Naive thymus-derived CD4-positive, alpha-beta T cell (primary cell): ENCODE measurements around the gene ARSD. TPM values are rescaled to one million over a fixed set of nuclear protein-coding genes. Genes with fewer than 3 reads are reported as not detected.

Experiments used
- ATAC-seq: fragments of 150-1000 bp; cut with Tn5 transposase; 2 replicates; pipeline ENCODE4 v1.10.0; 2021; ENCODE audit warnings: mild to moderate bottlenecking, moderate library complexity
- CTCF ChIA-PET: fragments of 350-600 bp; sonication (Branson Sonifier 250); formaldehyde crosslinking; loops from one replicate; lab custom pipeline; 2021; ENCODE audit warnings: antibody characterized with exemption; lab: Charles Lee
- POLR2A ChIA-PET: fragments of 350-600 bp; sonication (Branson Sonifier 250); formaldehyde crosslinking; loops from one replicate; lab custom pipeline; 2021; ENCODE audit warnings: antibody characterized with exemption, inconsistent platforms; lab: Charles Lee
- DNase-seq, 9 donors: peaks; one replicate each; pipeline versions ENCODE4 v3.0.0 to v3.0.0-alpha.2; 2020 to 2022; ENCODE audit warnings: mixed read lengths in 1 of 9
- H3K27ac ChIP-seq: one replicate; pipeline ENCODE4 v1.7.0; 2013; ENCODE audit warnings: mild to moderate bottlenecking, low read depth, low read length, moderate library complexity
- H3K27me3 ChIP-seq, 2 donors: one replicate each; pipeline ENCODE4 v1.7.0; 2013; ENCODE audit warnings: low read length in 2 of 2, mild to moderate bottlenecking in 2 of 2, moderate library complexity in 2 of 2; ENCODE audit not compliant: control insufficient read depth in 2 of 2, insufficient read depth in 2 of 2
- H3K36me3 ChIP-seq, 3 experiments: 1 replicate in 2 of 3; 2 replicates in 1 of 3; pipeline ENCODE4 v1.7.0; 2013; ENCODE audit warnings: low read length in 3 of 3, mild to moderate bottlenecking in 3 of 3, moderate library complexity in 1 of 3; ENCODE audit not compliant: insufficient read depth in 3 of 3, control insufficient read depth in 2 of 3
- H3K4me1 ChIP-seq, 2 donors: one replicate each; pipeline ENCODE4 v1.7.0; 2013; ENCODE audit warnings: low read length in 2 of 2, mild to moderate bottlenecking in 2 of 2, moderate library complexity in 1 of 2; ENCODE audit not compliant: control insufficient read depth in 2 of 2, insufficient read depth in 2 of 2
- H3K4me3 ChIP-seq: 2 replicates; pipeline ENCODE4 v1.7.0; 2013; ENCODE audit warnings: mild to moderate bottlenecking, low read length
- H3K9me3 ChIP-seq, 3 experiments: 1 replicate in 2 of 3; 2 replicates in 1 of 3; pipeline ENCODE4 v1.7.0; 2013; ENCODE audit warnings: low read length in 3 of 3; ENCODE audit not compliant: control insufficient read depth in 2 of 3
- H3K27ac Mint-ChIP-seq, 9 donors: one replicate each; pipeline ENCODE4 v1.8.0; 2020 to 2022; ENCODE audit warnings: mixed read lengths in 9 of 9, mild to moderate bottlenecking in 8 of 9, moderate library complexity in 5 of 9, inconsistent platforms in 2 of 9
- H3K27me3 Mint-ChIP-seq, 5 donors: one replicate each; pipeline ENCODE4 v1.8.0; 2021 to 2022; ENCODE audit warnings: mixed read lengths in 5 of 5, mild to moderate bottlenecking in 1 of 5
- H3K36me3 Mint-ChIP-seq, 5 donors: one replicate each; pipeline ENCODE4 v1.8.0; 2020 to 2022; ENCODE audit warnings: mixed read lengths in 5 of 5, mild to moderate bottlenecking in 3 of 5, inconsistent platforms in 1 of 5
- H3K4me1 Mint-ChIP-seq, 7 donors: one replicate each; pipeline ENCODE4 v1.8.0; 2020 to 2022; ENCODE audit warnings: mixed read lengths in 7 of 7, mild to moderate bottlenecking in 3 of 7, inconsistent platforms in 1 of 7
- H3K4me3 Mint-ChIP-seq, 10 donors: one replicate each; pipeline ENCODE4 v1.8.0; 2020 to 2022; ENCODE audit warnings: mild to moderate bottlenecking in 10 of 10, mixed read lengths in 10 of 10, moderate library complexity in 6 of 10, inconsistent platforms in 2 of 10
- H3K9me3 Mint-ChIP-seq, 11 donors: one replicate each; pipeline ENCODE4 v1.8.0; 2020 to 2022; ENCODE audit warnings: mixed read lengths in 11 of 11, mild to moderate bottlenecking in 4 of 11, inconsistent platforms in 1 of 11, moderate library complexity in 1 of 11
- intact Hi-C, 2 donors: fragments of 100-400 bp; cut with micrococcal nuclease; formaldehyde crosslinking; loops; one replicate each; pipeline ENCODE4 v1.15.1; 2023
- polyA plus RNA-seq, 2 donors: library from polyadenylated mRNA; unstranded; fragments of 300-500 nt; fragmentation: Illumina TruSeq; gene quantifications; one replicate each; pipeline ENCODE4 v1.2.3, GENCODE V29; 2021
- total RNA-seq, 6 experiments: library from RNA in 5 of 6; stranded (reverse) in 5 of 6; gene quantifications; 1 replicate in 5 of 6; 2 replicates in 1 of 6; pipeline ENCODE4 v1.2.3 and lab custom pipeline; 2021 to 2026

ARSD gene
- total and polyA plus RNA-seq, 7 experiments from 2014 or later, result 0.97 to 8.9 (median 2.0) TPM

DNA sequence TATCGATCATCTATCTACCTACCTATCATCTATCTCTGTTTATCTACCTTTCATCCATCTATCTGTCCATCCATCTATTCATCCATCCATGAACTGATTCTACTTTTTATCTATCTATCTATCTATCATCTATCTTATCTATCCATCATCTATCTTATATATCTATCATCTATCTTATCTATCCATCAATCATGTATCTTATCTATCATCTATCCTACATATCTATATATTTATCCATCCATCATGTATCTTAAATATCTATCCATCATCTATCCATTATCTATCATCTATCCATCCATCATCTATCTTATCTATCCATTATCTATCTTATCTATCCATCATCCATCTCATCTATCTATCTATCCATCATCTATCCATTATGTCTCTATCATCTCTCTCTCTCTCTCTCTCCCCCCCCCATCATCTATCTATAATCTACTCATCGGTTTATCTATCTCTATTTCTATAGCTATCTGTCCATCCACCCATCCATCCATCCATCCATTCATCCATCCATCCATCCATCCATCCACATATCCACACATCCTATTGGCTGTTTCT lies 20.9 kb downstream of the ARSD start:
- no peaks in the 10 kb centered on the region for H3K27me3 ChIP-seq
- POLR2A ChIA-PET, result no interaction called here
- Mint-ChIP-seq H3K36me3 (peaks cover 0 to 10% (median 3%) of the 10 kb centered on the region in 5 donors), H3K9me3 (peaks cover 0 to 30% (median 9%) of the 10 kb centered on the region in 11 donors), H3K27ac (no peak overlapping the region), H3K4me1 (no peaks in the 10 kb centered on the region), H3K27me3 (peaks cover 0 to 5% (median 0%) of the 10 kb centered on the region in 5 donors), H3K4me3 (no peak overlapping the region)
- ATAC-seq (no peak), DNase-seq (no peak)
- peaks cover 0 to 9% (median 0%) of the 10 kb centered on the region in 3 experiments for H3K9me3 ChIP-seq
- H3K27ac ChIP-seq, result no peak overlapping the region
- intact Hi-C loops, result no loop called here
- H3K36me3 ChIP-seq, result no peaks in the 10 kb centered on the region
- H3K4me1 ChIP-seq, result no peaks in the 10 kb centered on the region
- CTCF ChIA-PET, result no interaction called here
- H3K4me3 ChIP-seq, result no peak overlapping the region

DNA sequence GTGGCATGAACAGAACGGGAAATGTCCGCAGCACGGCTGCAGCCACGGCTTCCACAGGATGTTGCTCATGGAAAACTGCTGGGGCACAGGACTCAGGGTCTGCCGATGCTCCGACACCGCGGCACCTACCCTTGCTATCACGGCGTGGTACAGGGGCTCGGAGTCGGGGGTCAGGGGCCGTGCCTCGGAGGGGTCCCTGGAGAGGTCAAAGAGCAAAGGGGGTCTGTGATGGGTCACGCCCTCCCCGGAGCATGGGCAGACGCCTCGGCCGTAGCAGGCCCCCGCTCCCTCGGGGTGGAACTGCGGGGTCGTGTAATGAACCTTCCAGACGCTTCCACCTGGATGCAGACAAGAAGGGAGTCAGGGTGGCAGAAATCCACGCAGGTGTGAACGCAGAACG lies 21.8 kb downstream of the ARSD start:
- ATAC-seq (no peak), DNase-seq (no peak)
- peaks cover 0 to 39% (median 12%) of the 10 kb centered on the region in 11 donors for H3K9me3 Mint-ChIP-seq
- H3K27ac Mint-ChIP-seq, result no peak overlapping the region
- CTCF ChIA-PET, result no interaction called here
- H3K27me3 Mint-ChIP-seq, result peaks cover 0 to 5% (median 4%) of the 10 kb centered on the region in 5 donors
- peaks cover 0 to 10% (median 3%) of the 10 kb centered on the region in 5 donors for H3K36me3 Mint-ChIP-seq
- Histone ChIP-seq H3K4me3 (no peak overlapping the region), H3K27ac (no peak overlapping the region), H3K9me3 (peaks cover 0 to 9% (median 0%) of the 10 kb centered on the region in 3 experiments), H3K4me1 (no peaks in the 10 kb centered on the region), H3K27me3 (no peaks in the 10 kb centered on the region), H3K36me3 (no peaks in the 10 kb centered on the region)
- no peak overlapping the region for H3K4me3 Mint-ChIP-seq
- intact Hi-C loops, result no loop called here
- POLR2A ChIA-PET, result no interaction called here
- no peaks in the 10 kb centered on the region for H3K4me1 Mint-ChIP-seq

- no peak overlapping the region for H3K4me3 Mint-ChIP-seq
- H3K27ac ChIP-seq, result no peak overlapping the region
- no peak overlapping the region for H3K27ac Mint-ChIP-seq
These were observed 25.8 kb downstream of the ARSD start for GRCh38 chrX:2903366-2903765.

DNA sequence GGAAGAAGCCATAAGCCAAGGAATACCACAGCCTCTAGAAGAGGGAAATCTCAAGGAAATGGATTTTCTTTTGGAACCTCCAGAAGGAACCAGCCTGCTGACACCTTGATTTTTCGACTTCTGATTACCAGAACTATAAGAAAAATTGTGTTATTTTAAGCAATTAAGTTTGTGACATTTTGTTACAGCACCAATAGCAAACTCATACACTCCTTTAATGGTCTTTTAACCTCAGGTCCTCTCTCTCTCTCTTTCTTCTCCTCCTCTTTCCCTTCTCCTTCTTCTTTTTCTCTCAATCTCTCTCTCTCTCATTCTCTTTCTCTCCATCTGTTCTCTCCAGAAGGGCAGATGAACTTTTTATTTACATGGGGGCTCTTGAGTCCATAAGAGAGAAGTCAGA lies 26.3 kb downstream of the ARSD start:
- ChIA-PET CTCF (no interaction called here), POLR2A (no interaction called here)
- H3K27me3 ChIP-seq, result no peaks in the 10 kb centered on the region
- intact Hi-C loops, result no loop called here
- peaks cover 0 to 9% (median 0%) of the 10 kb centered on the region in 3 experiments for H3K9me3 ChIP-seq
- ATAC-seq (no peak), DNase-seq (no peak)
- no peak overlapping the region for H3K27ac ChIP-seq
- Mint-ChIP-seq H3K4me1 (peaks cover 0 to 9% (median 5%) of the 10 kb centered on the region in 7 donors), H3K27ac (no peak overlapping the region), H3K9me3 (peaks cover 0 to 36% (median 8%) of the 10 kb centered on the region in 11 donors), H3K36me3 (peaks cover 0 to 5% (median 0%) of the 10 kb centered on the region in 5 donors), H3K27me3 (peaks cover 0 to 5% (median 3%) of the 10 kb centered on the region in 5 donors), H3K4me3 (no peak overlapping the region)
- H3K4me1 ChIP-seq, result no peaks in the 10 kb centered on the region
- no peak overlapping the region for H3K4me3 ChIP-seq
- no peaks in the 10 kb centered on the region for H3K36me3 ChIP-seq

More at GRCh38 chrX:2903366-2903765, 25.8 kb downstream of the ARSD start:
- POLR2A ChIA-PET, result no interaction called here
- peaks cover 0 to 41% (median 12%) of the 10 kb centered on the region in 11 donors for H3K9me3 Mint-ChIP-seq
- peaks cover 0 to 5% (median 4%) of the 10 kb centered on the region in 5 donors for H3K27me3 Mint-ChIP-seq
- CTCF ChIA-PET, result no interaction called here
- H3K9me3 ChIP-seq, result peaks cover 0 to 9% (median 0%) of the 10 kb centered on the region in 3 experiments
- no peak overlapping the region for H3K4me3 ChIP-seq
- no peak for DNase-seq
- ATAC-seq, result no peak
- H3K36me3 ChIP-seq, result no peaks in the 10 kb centered on the region
- H3K4me1 Mint-ChIP-seq, result peaks cover 0 to 4% (median 3%) of the 10 kb centered on the region in 7 donors
- H3K36me3 Mint-ChIP-seq, result peaks cover 0 to 10% (median 0%) of the 10 kb centered on the region in 5 donors
- H3K4me1 ChIP-seq, result no peaks in the 10 kb centered on the region
- no peaks in the 10 kb centered on the region for H3K27me3 ChIP-seq
- intact Hi-C loops, result no loop called here

GRCh38 chrX:2901367-2902036 lies 27.6 kb downstream of the ARSD start:
- Mint-ChIP-seq H3K4me1 (peaks cover 0 to 14% (median 5%) of the 10 kb centered on the region in 7 donors), H3K36me3 (peaks cover 0 to 2% (median 0%) of the 10 kb centered on the region in 5 donors), H3K4me3 (no peak overlapping the region), H3K9me3 (peaks cover 0 to 35% (median 7%) of the 10 kb centered on the region in 11 donors), H3K27ac (no peak overlapping the region), H3K27me3 (peaks cover 0 to 5% (median 3%) of the 10 kb centered on the region in 5 donors)
- CTCF ChIA-PET, result no interaction called here
- H3K4me1 ChIP-seq, result no peaks in the 10 kb centered on the region
- peaks cover 0 to 9% (median 0%) of the 10 kb centered on the region in 3 experiments for H3K9me3 ChIP-seq
- POLR2A ChIA-PET, result no interaction called here
- H3K27ac ChIP-seq, result no peak overlapping the region
- ATAC-seq, result peak; percentile 53
- H3K4me3 ChIP-seq, result no peak overlapping the region
- intact Hi-C loops, result no loop called here
- H3K36me3 ChIP-seq, result no peaks in the 10 kb centered on the region
- no peaks in the 10 kb centered on the region for H3K27me3 ChIP-seq
- DNase-seq, result no peak

DNA sequence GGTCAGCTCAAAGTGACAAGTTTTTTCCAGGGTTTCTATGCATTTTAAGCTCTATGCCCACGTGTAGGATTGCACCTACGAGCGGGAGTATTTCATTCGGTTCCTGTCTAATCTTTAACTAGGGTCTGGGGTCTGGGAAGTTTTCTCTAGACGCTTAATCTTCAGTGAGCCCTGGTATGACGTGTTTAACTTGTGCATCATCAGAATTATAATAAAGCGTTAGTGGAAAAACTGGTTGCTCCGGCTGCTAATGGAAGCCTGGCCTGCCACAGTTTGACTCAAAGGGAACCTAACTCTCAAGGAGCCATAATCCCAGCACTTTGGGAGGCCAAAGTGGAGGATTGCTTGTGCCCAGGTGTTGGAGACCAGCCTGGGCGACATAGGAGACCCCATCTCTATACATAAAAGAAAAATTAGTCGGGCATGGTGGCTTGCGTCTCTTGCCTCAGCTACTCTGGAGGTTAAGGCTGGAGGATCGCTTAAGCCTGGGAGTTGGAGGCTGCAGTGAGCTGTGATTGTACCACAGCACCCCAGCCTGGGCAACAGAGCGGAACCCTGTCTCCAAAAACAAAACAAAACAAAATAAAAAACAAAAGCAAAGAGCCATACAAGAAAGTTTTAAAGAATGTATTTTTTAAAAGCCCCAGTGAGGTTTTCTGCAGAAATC lies 30.2 kb downstream of the ARSD start:
- intact Hi-C loops, result no loop called here
- Mint-ChIP-seq H3K4me1 (peaks cover 0 to 14% (median 5%) of the 10 kb centered on the region in 7 donors), H3K27ac (no peak overlapping the region), H3K9me3 (peaks cover 0 to 22% (median 3%) of the 10 kb centered on the region in 11 donors), H3K4me3 (peak overlapping the region in 3 of 10 donors; percentile 27 to 67 (median 35)), H3K27me3 (peaks cover 0 to 5% (median 3%) of the 10 kb centered on the region in 5 donors), H3K36me3 (no peaks in the 10 kb centered on the region)
- H3K36me3 ChIP-seq, result no peaks in the 10 kb centered on the region
- H3K27ac ChIP-seq, result no peak overlapping the region
- ChIA-PET CTCF (no interaction called here), POLR2A (no interaction called here)
- ATAC-seq (no peak), DNase-seq (no peak)
- peaks cover 0 to 3% (median 0%) of the 10 kb centered on the region in 3 experiments for H3K9me3 ChIP-seq
- no peak overlapping the region for H3K4me3 ChIP-seq
- no peaks in the 10 kb centered on the region for H3K27me3 ChIP-seq
- H3K4me1 ChIP-seq, result no peaks in the 10 kb centered on the region
